ENCODE results near the gene UGT1A9. TPM values are rescaled to one million over a fixed set of nuclear protein-coding genes. Genes with fewer than 3 reads are reported as not detected.
"Not testable (repeated sequence)": the region's sequence is repeated elsewhere in the genome, so short reads cannot be mapped to it uniquely, and the experiment has no call there.

Gene UGT1A9
- total RNA-seq, 1 donor from 2014 or later: not detected

- DNase-seq (ENCODE audit: low spot score) (no peak), ATAC-seq (no peak)
- intact Hi-C loops (cut with DNase I): no loop called here
These were observed 3.3 kb downstream of the UGT1A9 start for GRCh38 chr2:233674995-233675394.

GRCh38 chr2:233676046-233676445 is 4.3 kb downstream of the UGT1A9 start:
- intact Hi-C loops (cut with DNase I): no loop called here
- DNase-seq (ENCODE audit: low spot score) (no peak), ATAC-seq (no peak)

DNA sequence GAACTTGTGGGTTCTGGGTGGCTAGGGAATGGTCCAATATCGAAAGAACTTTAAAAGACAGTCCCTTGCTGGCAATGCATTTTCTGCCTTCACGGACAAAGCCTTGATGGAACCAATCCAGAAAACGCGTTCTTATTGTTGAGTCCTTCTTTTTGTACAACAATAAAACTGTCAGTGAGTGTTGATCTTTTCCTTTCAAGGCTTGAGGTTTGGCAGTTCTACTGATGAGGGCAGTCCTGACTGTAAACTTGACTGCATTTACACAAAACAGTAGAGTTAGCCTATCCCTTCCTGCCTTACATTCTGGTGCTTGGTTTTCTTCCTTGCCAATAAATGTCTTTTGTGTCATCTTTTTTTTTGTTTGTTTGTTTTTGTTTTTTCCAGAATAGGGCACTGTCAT is 7.5 kb downstream of the UGT1A9 start:
- DNase-seq (ENCODE audit: low spot score): no peak
- intact Hi-C loops (cut with DNase I): no loop called here

DNA sequence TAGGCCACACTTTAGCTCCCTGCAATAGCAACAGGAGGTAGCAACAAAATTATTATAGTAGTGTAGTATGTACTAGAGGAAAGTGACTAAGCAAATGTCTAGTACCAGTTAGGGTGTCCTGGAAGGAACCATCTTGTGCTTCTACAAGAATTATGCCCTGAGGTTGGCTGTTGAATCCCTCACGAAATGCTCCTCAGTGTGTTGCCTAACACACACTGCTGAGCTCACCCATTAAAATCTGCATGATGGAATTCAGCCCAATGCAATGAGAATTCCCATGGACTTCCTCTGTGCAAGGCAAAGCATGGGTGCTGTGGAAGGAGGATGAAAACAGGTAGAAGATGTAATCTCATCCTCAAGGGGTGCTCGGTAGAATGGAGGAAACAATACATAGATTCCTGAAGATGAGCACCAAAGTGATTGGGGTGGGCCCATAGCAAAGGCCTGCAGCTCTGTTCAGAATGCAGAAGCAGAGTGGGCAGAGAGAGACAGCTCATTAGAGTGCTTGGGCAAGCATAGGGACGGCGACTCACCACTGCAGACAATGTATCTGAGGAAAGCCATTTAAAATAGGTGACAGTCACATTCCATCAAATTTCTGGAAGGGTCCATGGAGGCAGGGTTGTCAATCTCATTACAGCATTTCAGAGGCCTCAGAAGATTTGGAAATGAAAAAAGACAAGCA is 8.8 kb downstream of the UGT1A9 start:
- intact Hi-C loops (cut with DNase I): no loop called here
- ATAC-seq: no peak
- DNase-seq (ENCODE audit: low spot score): no peak

More for the DNA sequence above, 7.5 kb downstream of the UGT1A9 start:
- ATAC-seq: no peak

GRCh38 chr2:233681521-233682099 is 9.9 kb downstream of the UGT1A9 start, which contains the start of gene UGT1A7:
TSS of gene UGT1A7 (plus strand) at chr2:233681901. CDS start at chr2:233681938, 37 bp downstream.
- DNase-seq (ENCODE audit: low spot score) (no peak), ATAC-seq (no peak)
- intact Hi-C loops (cut with DNase I): no loop called here

DNA sequence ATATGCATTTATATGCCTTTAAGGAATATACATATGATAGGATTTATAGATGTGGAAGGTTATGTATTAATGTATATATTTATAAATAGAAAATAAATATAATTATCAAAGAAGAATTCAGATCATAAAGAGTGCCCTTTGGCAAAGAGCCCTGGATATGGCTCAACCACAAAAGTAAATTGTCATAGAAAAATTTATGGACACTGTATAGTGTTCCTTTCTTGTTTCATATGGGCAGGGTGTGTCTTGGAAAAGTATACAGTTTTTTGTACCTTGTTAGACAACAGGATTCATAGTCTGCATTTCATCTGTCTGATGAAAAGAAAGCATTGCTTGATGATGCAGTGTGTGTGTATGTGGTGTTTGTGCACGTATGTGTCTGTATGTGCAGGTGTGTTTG is 12.9 kb downstream of the UGT1A9 start:
- intact Hi-C loops (cut with DNase I): no loop called here
- no peak for ATAC-seq
- no peak for DNase-seq (ENCODE audit: low spot score)

DNA sequence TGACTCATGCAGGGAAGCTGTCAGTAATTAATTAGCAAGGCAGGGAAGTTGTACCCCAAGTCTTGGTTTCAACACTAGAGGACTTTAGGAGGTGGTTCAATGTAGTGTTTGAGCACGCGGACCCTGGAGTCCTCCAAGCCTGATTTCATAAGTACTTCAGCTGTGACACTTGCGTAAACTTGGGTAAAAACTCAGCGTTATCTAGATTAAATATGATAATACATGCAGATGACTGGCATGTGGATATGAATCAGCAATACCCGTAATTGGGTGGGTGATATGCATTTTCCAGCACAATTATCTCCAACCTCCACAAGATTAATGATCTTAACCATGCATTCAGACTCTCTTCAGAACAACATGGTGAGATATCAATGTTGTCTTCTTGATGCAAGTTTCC is 15.2 kb downstream of the UGT1A9 start:
- ATAC-seq (no peak), DNase-seq (ENCODE audit: low spot score) (no peak)
- intact Hi-C loops (cut with DNase I): no loop called here

- ATAC-seq: no peak
- intact Hi-C loops (cut with DNase I): no loop called here
- DNase-seq (ENCODE audit: low spot score): no peak
These were observed 16.6 kb downstream of the UGT1A9 start for GRCh38 chr2:233688341-233688740.

DNA sequence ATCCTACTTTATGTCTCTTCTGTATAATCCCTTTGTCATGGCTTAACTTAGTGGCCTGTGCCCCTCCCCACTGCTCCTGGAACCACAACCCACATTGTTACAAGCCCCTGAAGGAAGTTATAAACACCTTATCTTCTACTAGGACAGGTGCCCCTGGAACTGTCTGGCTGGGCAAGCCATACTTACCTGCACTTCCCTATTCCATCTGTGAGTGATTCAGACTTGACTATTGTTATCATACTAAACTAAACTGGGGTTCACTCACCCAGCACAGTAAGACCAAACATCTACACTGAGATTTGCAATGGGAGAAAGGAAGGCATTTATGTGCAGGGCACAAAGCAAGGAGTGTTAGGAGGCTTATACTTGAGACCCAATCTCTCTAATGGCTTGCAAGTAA is 17.3 kb downstream of the UGT1A9 start:
- intact Hi-C loops (cut with DNase I): no loop called here
- DNase-seq (ENCODE audit: low spot score) (no peak), ATAC-seq (no peak)

DNA sequence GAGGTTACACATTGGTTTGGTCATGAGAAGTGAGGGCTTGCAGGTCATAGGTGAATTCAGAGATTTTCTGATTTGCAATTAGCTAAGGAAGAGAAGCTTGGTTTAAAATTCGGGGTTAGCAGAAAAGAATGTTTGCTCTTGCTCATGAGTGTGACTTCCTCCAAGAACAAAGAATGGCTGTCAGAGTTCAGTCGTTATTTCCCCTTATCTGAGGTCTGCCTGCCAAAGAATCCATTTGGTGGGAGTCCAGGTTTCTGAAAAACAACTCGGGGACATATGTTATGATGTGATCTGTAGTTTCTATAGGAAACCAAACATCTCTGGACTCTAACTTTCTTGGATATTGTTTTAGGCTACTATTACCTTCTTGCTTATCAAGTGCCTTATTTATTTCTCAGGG is 17.8 kb downstream of the UGT1A9 start:
- ATAC-seq: no peak

GRCh38 chr2:233690444-233690843 is 18.7 kb downstream of the UGT1A9 start:
- intact Hi-C loops (cut with DNase I): no loop called here
- no peak for ATAC-seq
- no peak for DNase-seq (ENCODE audit: low spot score)

More for the DNA sequence above, 17.8 kb downstream of the UGT1A9 start:
- DNase-seq (ENCODE audit: low spot score): no peak
- intact Hi-C loops (cut with DNase I): no loop called here

DNA sequence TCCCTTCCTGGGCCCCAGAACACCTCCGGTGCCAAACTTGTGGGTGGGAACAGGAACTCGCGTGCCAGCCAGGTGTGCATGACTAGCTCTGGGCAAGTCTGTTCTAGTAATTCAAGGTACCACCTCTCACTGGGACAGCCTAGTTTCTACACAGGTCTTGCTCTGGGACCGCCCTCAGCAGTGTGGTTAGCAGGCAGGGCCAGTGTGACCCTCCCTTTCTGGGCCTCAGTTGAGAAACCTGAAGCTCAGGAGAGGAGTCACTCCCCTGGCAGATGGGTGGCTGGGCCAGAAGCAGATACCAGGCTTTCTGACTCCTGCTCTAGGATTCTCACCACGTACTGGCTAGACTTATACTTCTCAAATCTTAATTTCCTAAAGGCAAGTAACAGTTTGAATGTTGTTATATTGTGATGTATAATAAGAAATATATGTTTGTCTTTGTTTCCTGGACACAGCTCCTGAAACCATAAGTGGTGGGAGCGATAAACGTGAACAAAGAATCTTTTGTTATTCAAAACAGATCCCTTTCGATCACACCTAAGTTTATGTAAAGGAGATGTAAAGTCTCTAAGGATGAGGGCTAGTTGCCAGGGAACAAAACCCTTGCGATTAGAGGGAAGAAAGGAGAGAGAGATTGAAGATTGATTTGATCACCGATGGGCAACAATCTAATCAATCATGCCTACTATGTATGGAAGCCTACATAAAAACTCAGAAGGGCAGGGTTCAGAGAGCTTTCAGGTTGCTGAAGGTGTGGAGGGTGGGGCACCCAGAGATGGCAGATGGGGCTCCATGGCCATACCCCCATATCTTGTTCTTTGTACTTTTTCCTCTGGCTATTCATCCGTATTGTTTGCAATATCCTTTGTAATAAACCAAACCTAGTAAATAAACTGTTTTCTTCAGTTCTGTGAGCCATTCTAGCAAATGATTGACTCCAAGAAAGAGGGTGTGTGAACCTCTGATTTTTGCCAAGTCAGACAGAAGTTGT is 20.0 kb downstream of the UGT1A9 start:
- intact Hi-C loops (cut with DNase I): no loop called here
- ATAC-seq: no peak
- DNase-seq (ENCODE audit: low spot score): no peak

DNA sequence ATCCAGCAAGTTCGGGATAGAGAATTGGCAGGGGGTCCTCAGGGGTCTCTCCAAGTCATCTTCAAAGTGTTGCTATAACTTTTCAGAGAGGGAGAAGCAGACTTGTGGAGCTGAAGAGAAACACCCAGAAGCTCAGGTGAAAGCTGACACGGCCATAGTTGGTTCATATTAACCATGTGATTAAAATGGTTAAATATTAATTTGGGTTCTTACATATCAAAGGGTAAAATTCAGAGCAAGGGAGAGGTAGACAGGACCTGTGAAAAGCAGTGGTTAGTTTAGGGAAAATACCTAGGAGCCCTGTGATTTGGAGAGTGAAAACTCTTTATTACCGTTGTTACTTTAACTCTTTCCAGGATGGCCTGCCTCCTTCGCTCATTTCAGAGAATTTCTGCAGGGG is 20.9 kb downstream of the UGT1A9 start, which contains the start of gene UGT1A6:
TSS of gene UGT1A6 (plus strand) at position 243 of the 400 bp plus-strand sequence. CDS start at position 358, 115 bp downstream.
- no peak for ATAC-seq

DNA sequence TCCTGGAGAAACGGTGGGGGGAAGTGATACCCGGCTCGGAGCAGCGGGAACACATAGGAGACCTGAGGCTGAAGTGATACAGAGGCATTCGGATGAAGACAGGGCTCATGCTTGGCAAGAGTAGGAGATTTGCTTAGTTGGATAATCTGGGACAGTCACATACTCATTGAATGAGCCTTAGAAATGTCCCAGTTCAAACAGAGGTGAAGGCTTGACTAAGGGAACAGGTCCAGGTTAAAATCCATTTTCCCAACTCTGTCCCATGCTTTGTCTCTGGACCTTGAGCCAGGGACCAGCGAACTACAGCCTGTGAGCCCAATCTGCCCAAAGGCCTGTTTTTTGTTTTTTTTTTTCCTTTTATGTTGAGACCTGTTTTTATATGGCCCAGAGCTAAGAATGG is 22.3 kb downstream of the UGT1A9 start:
- ATAC-seq (no peak), DNase-seq (ENCODE audit: low spot score) (no peak)
- intact Hi-C loops (cut with DNase I): no loop called here

More for the DNA sequence above, 20.9 kb downstream of the UGT1A9 start, which contains the start of gene UGT1A6:
- intact Hi-C loops (cut with DNase I): no loop called here
- no peak for DNase-seq (ENCODE audit: low spot score)

GRCh38 chr2:233698740-233699139 is 27.0 kb downstream of the UGT1A9 start:
- ATAC-seq (no peak), DNase-seq (ENCODE audit: low spot score) (no peak)
- intact Hi-C loops (cut with DNase I): no loop called here

GRCh38 chr2:233699424-233700027 is 27.8 kb downstream of the UGT1A9 start:
- DNase-seq (ENCODE audit: low spot score) (no peak), ATAC-seq (no peak)
- intact Hi-C loops (cut with DNase I): loop anchor here (10.0 kb wide), 1 partner anchor 105 kb away; no protein-coding TSS in a partner anchor

DNA sequence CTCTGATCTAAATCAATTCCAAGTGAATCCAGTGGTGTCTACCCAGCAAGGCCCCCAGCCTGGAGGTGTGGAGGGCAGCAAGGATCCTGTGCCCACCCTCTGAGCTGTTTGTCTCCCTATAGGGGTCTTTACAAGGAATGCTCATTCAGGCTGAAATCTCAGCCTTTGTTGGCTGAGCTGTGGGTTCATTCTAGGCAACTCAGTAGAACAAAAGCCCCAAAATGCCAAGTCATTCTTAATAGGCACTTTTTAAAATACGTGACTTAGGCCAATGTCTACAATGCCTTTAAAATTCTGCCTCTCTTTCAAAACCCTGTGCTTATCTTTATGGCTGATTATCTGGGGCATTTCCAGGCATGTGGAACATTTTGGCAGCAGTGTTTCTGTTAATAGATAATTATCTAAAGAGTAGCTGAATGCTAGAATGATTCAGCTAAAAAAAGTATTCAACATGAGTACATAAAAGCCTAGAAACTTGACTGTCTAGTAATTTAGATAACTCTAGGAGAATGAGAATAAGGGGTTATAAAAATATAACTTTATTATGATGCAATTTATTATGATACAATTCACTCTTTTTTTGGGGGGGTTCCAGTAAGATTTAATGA is 28.4 kb downstream of the UGT1A9 start:
- intact Hi-C loops (cut with DNase I): loop anchor here (10.0 kb wide), 1 partner anchor 105 kb away; no protein-coding TSS in a partner anchor
- DNase-seq (ENCODE audit: low spot score) (no peak), ATAC-seq (no peak)

- ATAC-seq; DNase-seq (ENCODE audit: low spot score): not testable (repeated sequence)
- intact Hi-C loops (cut with DNase I): loop anchor here (10.0 kb wide), 1 partner anchor 106 kb away; no protein-coding TSS in a partner anchor
These were observed 29.1 kb downstream of the UGT1A9 start for GRCh38 chr2:233700842-233701241.
